ENCODE results near the gene WDR47.

Gene WDR47

GRCh38 chr1:108962681-108963051, 79.2 kb downstream of the WDR47 start:
- Histone ChIP-seq H3K4me3 (ENCODE audit: low read length, poor library complexity, severe bottlenecking) (peak overlapping the region; percentile 80), H4K20me1 (ENCODE audit: insufficient read depth, low read length, poor library complexity, severe bottlenecking) (peaks cover 30% of the 10 kb centered on the region), H3K9ac (ENCODE audit: low read depth, low read length, poor library complexity, severe bottlenecking) (peak overlapping the region; percentile 61), H3K36me3 (ENCODE audit: insufficient read depth, low read length) (no peaks in the 10 kb centered on the region), H3F3A (ENCODE audit: low read depth) (no peaks in the 10 kb centered on the region), H3K4me2 (ENCODE audit: low read depth, low read length, poor library complexity, severe bottlenecking) (peak overlapping the region; percentile 77), H3K27me3 (ENCODE audit: insufficient read depth, low read length, poor library complexity, severe bottlenecking) (peaks cover 74% of the 10 kb centered on the region), H3K79me2 (ENCODE audit: insufficient read depth, low read length) (no peaks in the 10 kb centered on the region), H2AFZ (ENCODE audit: low read length) (peak overlapping the region; percentile 88), H3K9me3 (ENCODE audit: insufficient read depth, low read depth, low read length) (no peaks in the 10 kb centered on the region), H3K9me2 (replicated peaks; ENCODE audit: low read depth, low read length) (no peaks in the 10 kb centered on the region), H3K4me1 (ENCODE audit: insufficient read depth, low read length, poor library complexity, severe bottlenecking) (peaks cover 5% of the 10 kb centered on the region)
- TF ChIP-seq CTCF (conservative IDR thresholded peaks at IDR 0.05; ENCODE audit: low read length) = no peak
- no peak for TF ChIP-seq EZH2phosphoT487 (IDR thresholded peaks at IDR 0.05; ENCODE audit: borderline replicate concordance)

- Histone ChIP-seq H3F3A (ENCODE audit: low read depth) (no peaks in the 10 kb centered on the region), H3K9me2 (replicated peaks; ENCODE audit: low read depth, low read length) (no peaks in the 10 kb centered on the region), H3K36me3 (ENCODE audit: insufficient read depth, low read length) (no peaks in the 10 kb centered on the region), H2AFZ (ENCODE audit: low read length) (no peak overlapping the region), H3K27me3 (ENCODE audit: insufficient read depth, low read length, poor library complexity, severe bottlenecking) (peaks cover 81% of the 10 kb centered on the region), H4K20me1 (ENCODE audit: insufficient read depth, low read length, poor library complexity, severe bottlenecking) (peaks cover 37% of the 10 kb centered on the region), H3K4me1 (ENCODE audit: insufficient read depth, low read length, poor library complexity, severe bottlenecking) (peaks cover 11% of the 10 kb centered on the region), H3K9me3 (ENCODE audit: insufficient read depth, low read depth, low read length) (no peaks in the 10 kb centered on the region), H3K4me2 (ENCODE audit: low read depth, low read length, poor library complexity, severe bottlenecking) (peak overlapping the region; percentile 77), H3K9ac (ENCODE audit: low read depth, low read length, poor library complexity, severe bottlenecking) (no peak overlapping the region), H3K79me2 (ENCODE audit: insufficient read depth, low read length) (no peaks in the 10 kb centered on the region), H3K4me3 (ENCODE audit: low read length, poor library complexity, severe bottlenecking) (peak overlapping the region; percentile 80)
- TF ChIP-seq CTCF (conservative IDR thresholded peaks at IDR 0.05; ENCODE audit: low read length) = no peak
- TF ChIP-seq EZH2phosphoT487 (IDR thresholded peaks at IDR 0.05; ENCODE audit: borderline replicate concordance) = no peak
Measured at GRCh38 chr1:108961752-108962486, 80.0 kb downstream of the WDR47 start.

GRCh38 chr1:108961198-108961597, 80.7 kb downstream of the WDR47 start:
- no peak overlapping the region for H3K4me3 ChIP-seq (ENCODE audit: low read length, poor library complexity, severe bottlenecking)
- H2AFZ ChIP-seq (ENCODE audit: low read length) = no peak overlapping the region
- H3F3A ChIP-seq (ENCODE audit: low read depth) = no peaks in the 10 kb centered on the region
- no peaks in the 10 kb centered on the region for H3K79me2 ChIP-seq (ENCODE audit: insufficient read depth, low read length)
- H3K27me3 ChIP-seq (ENCODE audit: insufficient read depth, low read length, poor library complexity, severe bottlenecking) = peaks cover 81% of the 10 kb centered on the region
- H3K9me2 ChIP-seq (replicated peaks; ENCODE audit: low read depth, low read length) = no peaks in the 10 kb centered on the region
- no peak overlapping the region for H3K4me2 ChIP-seq (ENCODE audit: low read depth, low read length, poor library complexity, severe bottlenecking)
- no peaks in the 10 kb centered on the region for H3K36me3 ChIP-seq (ENCODE audit: insufficient read depth, low read length)
- TF ChIP-seq CTCF (conservative IDR thresholded peaks at IDR 0.05; ENCODE audit: low read length) (no peak), EZH2phosphoT487 (IDR thresholded peaks at IDR 0.05; ENCODE audit: borderline replicate concordance) (no peak)
- H4K20me1 ChIP-seq (ENCODE audit: insufficient read depth, low read length, poor library complexity, severe bottlenecking) = peaks cover 38% of the 10 kb centered on the region
- H3K4me1 ChIP-seq (ENCODE audit: insufficient read depth, low read length, poor library complexity, severe bottlenecking) = peaks cover 12% of the 10 kb centered on the region
- no peaks in the 10 kb centered on the region for H3K9me3 ChIP-seq (ENCODE audit: insufficient read depth, low read depth, low read length)
- H3K9ac ChIP-seq (ENCODE audit: low read depth, low read length, poor library complexity, severe bottlenecking) = no peak overlapping the region

Data from Loucy (cell line).